Measurements from ENCODE around the gene BACH1. TPM values are rescaled to one million over a fixed set of nuclear protein-coding genes. Genes with fewer than 3 reads are reported as not detected.

Gene BACH1
- total and polyA plus RNA-seq, 8 donors, result 33.3 to 117 (median 39.5) TPM

DNA sequence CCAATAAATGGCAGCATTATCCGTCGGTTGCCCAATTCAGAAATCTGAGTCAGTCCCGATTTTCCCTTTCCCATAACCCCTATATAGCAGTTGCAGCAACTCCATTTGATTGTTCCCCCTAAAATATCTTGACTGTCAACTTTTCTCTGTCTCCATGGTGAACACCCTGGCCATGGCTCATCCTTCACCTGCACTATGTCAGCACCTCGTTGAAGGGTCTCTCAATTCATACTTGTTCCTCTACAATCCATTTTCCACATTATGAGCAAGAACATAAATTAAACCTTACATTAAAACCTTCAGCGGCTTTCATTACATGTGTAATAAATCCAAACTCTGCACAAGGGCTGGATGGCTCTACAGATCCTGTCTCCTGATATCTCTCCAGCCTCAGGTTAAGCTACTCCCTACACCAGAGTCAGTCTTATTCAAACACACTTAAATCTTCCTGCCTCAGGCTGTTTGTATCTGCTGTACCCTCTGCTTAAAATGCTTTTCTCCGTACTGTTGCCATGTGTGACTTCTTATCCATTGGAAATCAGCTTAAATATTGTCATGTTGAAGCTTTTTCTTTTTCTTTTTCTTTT lies 87.3 kb downstream of the BACH1 start:
- TF ChIP-seq CTCF (IDR thresholded peaks at IDR 0.05), result no peak
- ATAC-seq, result no peak
- H3K27me3 ChIP-seq, result no peaks in the 10 kb centered on the region
- no peaks in the 10 kb centered on the region for H3K9me3 ChIP-seq
- H3K4me1 ChIP-seq, result no peaks in the 10 kb centered on the region
- no peak overlapping the region for H3K4me3 ChIP-seq
- intact Hi-C loops (cut with DNase I), result no loop called here
- H3K27ac ChIP-seq, result no peak overlapping the region
- peaks cover 0 to 6% of the 10 kb centered on the region in 2 donors for H3K36me3 ChIP-seq
- DNase-seq, result no peak

GRCh38 chr21:29386803-29387202 lies 88.1 kb downstream of the BACH1 start:
- Histone ChIP-seq H3K9me3 (no peaks in the 10 kb centered on the region), H3K36me3 (peaks cover 0 to 6% of the 10 kb centered on the region in 2 donors), H3K27ac (no peak overlapping the region), H3K4me3 (no peak overlapping the region), H3K4me1 (no peaks in the 10 kb centered on the region), H3K27me3 (no peaks in the 10 kb centered on the region)
- TF ChIP-seq CTCF (IDR thresholded peaks at IDR 0.05), result no peak
- intact Hi-C loops (cut with DNase I), result no loop called here
- ATAC-seq (no peak), DNase-seq (no peak)

- H3K27me3 ChIP-seq, result no peaks in the 10 kb centered on the region
- intact Hi-C loops (cut with DNase I), result no loop called here
- no peak for ATAC-seq
- no peak for DNase-seq
- no peak overlapping the region for H3K27ac ChIP-seq
- no peaks in the 10 kb centered on the region for H3K4me1 ChIP-seq
- TF ChIP-seq CTCF (IDR thresholded peaks at IDR 0.05), result no peak
- H3K36me3 ChIP-seq, result peaks cover 0 to 5% of the 10 kb centered on the region in 2 donors
- H3K9me3 ChIP-seq, result no peaks in the 10 kb centered on the region
- no peak overlapping the region for H3K4me3 ChIP-seq
These were observed 88.9 kb downstream of the BACH1 start for GRCh38 chr21:29387598-29387997.

DNA sequence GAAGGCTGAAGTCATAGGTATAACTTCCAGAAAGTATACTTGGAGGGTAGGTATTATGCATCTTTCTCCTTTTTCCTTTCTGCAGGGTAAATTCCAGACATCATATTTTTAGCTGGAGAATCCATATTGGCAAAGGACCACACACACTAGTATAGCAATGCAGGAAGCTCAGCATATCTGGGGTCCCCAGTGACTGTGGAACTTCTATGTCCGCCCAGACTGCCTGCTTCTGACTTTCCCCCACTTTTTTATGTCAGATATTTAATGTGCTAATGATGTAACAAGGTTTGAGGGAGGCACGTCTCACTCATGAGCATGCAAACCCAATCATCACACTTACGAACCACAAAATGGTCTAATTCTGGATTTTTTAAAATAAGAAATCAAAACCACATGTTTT lies 90.4 kb downstream of the BACH1 start:
- TF ChIP-seq CTCF (IDR thresholded peaks at IDR 0.05), result no peak
- Histone ChIP-seq H3K27ac (no peak overlapping the region), H3K27me3 (no peaks in the 10 kb centered on the region), H3K4me3 (no peak overlapping the region), H3K4me1 (no peaks in the 10 kb centered on the region), H3K9me3 (no peaks in the 10 kb centered on the region), H3K36me3 (no peaks in the 10 kb centered on the region)
- intact Hi-C loops (cut with DNase I), result no loop called here
- DNase-seq, result no peak
- ATAC-seq, result no peak

- no peaks in the 10 kb centered on the region for H3K9me3 ChIP-seq
- no peak for TF ChIP-seq CTCF (IDR thresholded peaks at IDR 0.05)
These were observed 92.1 kb downstream of the BACH1 start for GRCh38 chr21:29390778-29391177.

More at GRCh38 chr21:29390778-29391177, 92.1 kb downstream of the BACH1 start:
- H3K36me3 ChIP-seq, result no peaks in the 10 kb centered on the region
- H3K4me3 ChIP-seq, result no peak overlapping the region
- intact Hi-C loops (cut with DNase I), result no loop called here
- no peak overlapping the region for H3K27ac ChIP-seq
- DNase-seq, result no peak
- no peaks in the 10 kb centered on the region for H3K4me1 ChIP-seq
- no peak for ATAC-seq
- no peaks in the 10 kb centered on the region for H3K27me3 ChIP-seq

Measured in left lung (tissue), 10 donors.